K562 treated with DMSO at 1 percent for 4 hours (cell line): ENCODE measurements around the gene SDHAF1. TPM values are rescaled to one million over a fixed set of nuclear protein-coding genes. Genes with fewer than 3 reads are reported as not detected.

Experiments
- total RNA-seq: library from RNA; unstranded; fragments of 300-600 nt; gene quantifications from 2 replicates; pipeline ENCODE4 v1.2.3, GENCODE V29; 2022; ENCODE audit not compliant: insufficient read depth

Gene SDHAF1
- 44.2 and 61.7 TPM in 2 replicates for total RNA-seq

GRCh38 chr19:35995048-35995993, at the start of gene SDHAF1:
Gene SDHAF1 (plus strand): TSS chr19:35995188. CDS start chr19:35995275, 87 bp downstream.

GRCh38 chr19:36008336-36008978, 13.5 kb downstream of the SDHAF1 start, which contains the start of gene SYNE4:
Gene SYNE4 (minus strand): TSS chr19:36008813. CDS start chr19:36008681, 132 bp downstream.

DNA sequence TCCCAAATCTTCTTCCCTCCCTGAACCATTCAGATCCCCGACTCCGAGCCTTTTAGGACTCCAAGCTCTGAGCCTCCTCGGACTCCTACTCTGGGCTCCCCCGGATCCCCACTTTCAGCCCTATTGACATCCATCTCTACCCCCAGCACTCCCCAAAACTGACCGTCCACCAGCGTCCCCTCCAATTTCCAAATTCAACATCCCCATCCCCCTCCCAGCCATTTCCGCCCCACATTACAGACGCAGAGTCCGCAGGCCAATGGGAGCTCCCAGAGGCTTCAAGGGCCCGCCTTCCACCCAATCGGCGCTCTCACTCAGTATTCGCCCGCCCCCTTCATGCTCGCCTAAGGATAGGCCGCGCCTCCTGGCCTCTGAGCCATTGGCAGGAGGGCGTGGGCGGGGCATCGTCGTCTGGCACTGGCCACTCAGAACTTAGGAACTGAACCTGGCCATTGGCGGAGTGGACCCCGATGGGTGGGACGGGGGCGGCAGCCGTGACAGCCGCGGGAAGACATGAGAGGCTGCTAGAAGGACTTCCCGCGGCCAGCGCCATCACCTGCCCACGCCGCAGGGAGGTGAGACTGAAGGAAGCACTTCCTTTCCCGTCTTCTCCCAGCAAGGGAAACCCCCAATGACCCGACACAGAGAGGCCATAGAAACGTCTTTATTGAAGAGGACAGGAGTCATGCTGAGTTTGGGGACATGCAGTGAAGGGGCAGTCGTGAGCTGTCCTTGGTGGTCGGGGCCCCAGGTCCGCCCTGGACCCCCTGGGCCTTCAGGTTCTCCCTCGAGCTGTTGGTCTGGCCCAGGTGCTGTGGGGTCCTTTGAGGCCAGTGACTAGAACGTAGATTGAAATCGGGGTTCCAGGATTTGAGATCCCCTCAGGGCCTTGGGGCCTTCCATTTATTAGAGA, 19.3 kb downstream of the SDHAF1 start, which contains the start of gene ALKBH6:
ALKBH6 (minus strand) TSS at position 202 of the 913 bp plus-strand sequence. CDS start 816 bp downstream, outside the sequence.

DNA sequence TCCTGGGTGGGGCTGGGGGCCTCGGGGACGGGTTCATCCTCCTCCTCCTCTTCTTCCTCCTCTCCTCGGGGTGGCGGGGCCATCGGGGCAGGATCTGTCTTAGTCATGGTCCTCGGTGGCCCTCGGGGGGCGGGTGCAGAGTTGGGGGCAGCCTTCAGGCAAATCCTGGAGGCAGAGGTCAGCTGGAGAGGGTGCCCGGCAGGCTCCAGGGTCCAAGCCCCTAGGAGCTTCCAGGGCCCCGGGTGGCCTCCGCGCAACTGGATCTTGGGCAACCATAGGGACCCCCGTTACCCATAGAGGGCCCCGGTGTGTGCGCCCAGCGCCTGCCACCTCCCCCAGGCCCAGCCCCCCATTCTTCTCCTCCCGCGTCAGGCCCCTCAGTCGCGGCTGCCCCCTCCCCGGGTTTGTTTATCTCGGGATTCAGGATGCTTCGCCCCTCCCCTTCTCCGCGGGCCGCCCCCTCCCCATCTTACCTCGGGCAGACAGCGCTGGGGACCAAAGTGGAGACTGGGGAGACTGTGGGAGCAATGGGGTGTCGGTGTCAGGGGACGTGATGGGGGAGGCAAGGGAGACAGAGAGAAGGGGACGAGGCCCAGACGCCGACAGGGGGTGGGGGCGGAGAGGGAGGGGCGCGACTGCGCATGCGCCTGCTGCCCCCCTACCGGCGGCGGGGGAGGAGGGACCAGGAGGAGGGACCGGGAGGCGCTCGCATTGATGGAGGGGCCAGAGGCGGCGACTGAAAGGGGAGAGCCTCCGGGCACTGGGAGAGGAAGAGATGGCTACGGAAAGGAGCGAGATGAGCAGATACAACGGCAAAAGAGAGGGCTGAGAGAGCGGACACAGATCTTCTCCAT, 37.5 kb downstream of the SDHAF1 start, which contains the start of gene CLIP3:
CLIP3 (minus strand) TSS at position 623 of the 854 bp plus-strand sequence; CDS start at position 107, 516 bp downstream.

Other genes with a start within 250 kb of the SDHAF1 start
- gene U2AF1L4, start 249.8 kb upstream of the SDHAF1 start, total RNA-seq: 4.8 and 6.9 TPM in 2 replicates
- gene PSENEN, start 249.5 kb upstream of the SDHAF1 start, total RNA-seq: 34.5 and 42.2 TPM in 2 replicates
- 12.4 and 14.7 TPM in 2 replicates for gene LIN37, start 246.6 kb upstream of the SDHAF1 start, total RNA-seq
- 0.99 and 1.4 TPM in 2 replicates for gene HSPB6, start 238.2 kb upstream of the SDHAF1 start, total RNA-seq
- gene PROSER3, start 237.0 kb upstream of the SDHAF1 start, total RNA-seq: 12.2 and 14.9 TPM in 2 replicates
- gene ARHGAP33, start 219.6 kb upstream of the SDHAF1 start, total RNA-seq: 1.3 and 3.2 TPM in 2 replicates
- gene PRODH2, start 182.3 kb upstream of the SDHAF1 start, total RNA-seq: not detected in 2 replicates
- 1.1 and 3.5 TPM in 2 replicates for gene NPHS1, start 142.7 kb upstream of the SDHAF1 start, total RNA-seq
- not detected in 2 replicates for gene KIRREL2, start 138.3 kb upstream of the SDHAF1 start, total RNA-seq
- 5.0 and 7.4 TPM in 2 replicates for gene APLP1, start 126.6 kb upstream of the SDHAF1 start, total RNA-seq
- gene NFKBID, start 94.6 kb upstream of the SDHAF1 start, total RNA-seq: 4.9 and 8.8 TPM in 2 replicates
- gene HCST, start 92.7 kb upstream of the SDHAF1 start, total RNA-seq: not detected in 2 replicates
- 24.4 and 27.1 TPM in 2 replicates for gene TYROBP, start 86.9 kb upstream of the SDHAF1 start, total RNA-seq
- 0.24 TPM in 1 of 2 replicates, not detected in the other for gene LRFN3, start 58.8 kb upstream of the SDHAF1 start, total RNA-seq
- gene SYNE4, start 13.6 kb downstream of the SDHAF1 start, total RNA-seq: not detected in 2 replicates
- 30.1 TPM in 2 replicates for gene ALKBH6, start 19.0 kb downstream of the SDHAF1 start, total RNA-seq
- gene CLIP3, start 37.7 kb downstream of the SDHAF1 start, total RNA-seq: 1.8 TPM in 2 replicates
- gene THAP8, start 59.1 kb downstream of the SDHAF1 start, total RNA-seq: 3.7 and 5.1 TPM in 2 replicates
- gene WDR62, start 59.7 kb downstream of the SDHAF1 start, total RNA-seq: 25.9 and 34.3 TPM in 2 replicates
- not detected in 2 replicates for gene OVOL3, start 116.0 kb downstream of the SDHAF1 start, total RNA-seq
- gene POLR2I, start 119.7 kb downstream of the SDHAF1 start, total RNA-seq: 45.4 and 68.1 TPM in 2 replicates
- gene TBCB, start 120.3 kb downstream of the SDHAF1 start, total RNA-seq: 42.6 and 51.1 TPM in 2 replicates
- 225 and 256 TPM in 2 replicates for gene CAPNS1, start 144.9 kb downstream of the SDHAF1 start, total RNA-seq
- gene COX7A1, start 157.3 kb downstream of the SDHAF1 start, total RNA-seq: not detected in 2 replicates
- 0.41 TPM in 1 of 2 replicates, not detected in the other for gene ZNF565, start 219.5 kb downstream of the SDHAF1 start, total RNA-seq
- 50.3 and 54.2 TPM in 2 replicates for gene ZNF146, start 219.9 kb downstream of the SDHAF1 start, total RNA-seq